ENCODE measurements around the gene LRRD1.
A peak's percentile ranks its signal among the peaks of the same experiment; 100 is the strongest.
"Not testable (repeated sequence)": the region's sequence is repeated elsewhere in the genome, so short reads cannot be mapped to it uniquely, and the experiment has no call there.

The LRRD1 gene

GRCh38 chr7:92108821-92109220 lies 70.1 kb downstream of the LRRD1 start:
- DNase-seq (ENCODE audit: extremely low read depth, low read depth) = no peak
- H3K4me3 ChIP-seq (replicated peaks; ENCODE audit: low read depth, low read length) = no peak overlapping the region
- TF ChIP-seq CTCF (IDR thresholded peaks at IDR 0.05; ENCODE audit: low read depth, low read length, missing control alignments) = no peak

GRCh38 chr7:92102862-92103261 lies 76.1 kb downstream of the LRRD1 start:
- H3K4me3 ChIP-seq (replicated peaks; ENCODE audit: low read depth, low read length) = not testable (repeated sequence)
- peak; percentile 1 for DNase-seq (ENCODE audit: extremely low read depth, low read depth)

- H3K4me3 ChIP-seq (replicated peaks; ENCODE audit: low read depth, low read length) = no peak overlapping the region
- no peak for TF ChIP-seq CTCF (IDR thresholded peaks at IDR 0.05; ENCODE audit: low read depth, low read length, missing control alignments)
- no peak for DNase-seq (ENCODE audit: extremely low read depth, low read depth)
These were observed 78.4 kb downstream of the LRRD1 start for GRCh38 chr7:92100534-92100933.

- no peak for DNase-seq (ENCODE audit: extremely low read depth, low read depth)
- no peak overlapping the region for H3K4me3 ChIP-seq (replicated peaks; ENCODE audit: low read depth, low read length)
- TF ChIP-seq CTCF (IDR thresholded peaks at IDR 0.05; ENCODE audit: low read depth, low read length, missing control alignments) = no peak
These were observed 83.6 kb downstream of the LRRD1 start for GRCh38 chr7:92095380-92095779.
